A673 (cell line): Measurements from ENCODE around the gene GET4. TPM values are rescaled to one million over a fixed set of nuclear protein-coding genes. Genes with fewer than 3 reads are reported as not detected.
"Not testable (repeated sequence)": the region's sequence is repeated elsewhere in the genome, so short reads cannot be mapped to it uniquely, and the experiment has no call there.

ENCODE experiments used
- BruUV-seq: library from RNA; stranded (reverse); fragments of 400-500 nt; replicated peaks from 2 replicates; lab custom pipeline; 2021; lab: Mats Ljungman, UMichigan
- CTCF ChIA-PET: fragments of 300-600 bp; sonication (Branson Sonifier 250); formaldehyde crosslinking; loops from one replicate; lab custom pipeline; 2022; ENCODE audit warnings: antibody characterized with exemption; lab: Charles Lee
- POLR2A ChIA-PET: fragments of 300-600 bp; sonication (Branson Sonifier 250); formaldehyde crosslinking; loops from one replicate; lab custom pipeline; 2022; ENCODE audit warnings: antibody characterized with exemption; ENCODE audit not compliant: low non-redundant PET; lab: Charles Lee
- DNase-seq: peaks from one replicate; pipeline ENCODE4 v3.0.0-alpha.2; 2015; ENCODE audit warnings: low spot score
- H3K27ac ChIP-seq: fragments of 200-600 bp; sonication (generic); 2 replicates; pipeline ENCODE4 v1.5.1; 2016; ENCODE audit warnings: mixed run types, low read depth, mild to moderate bottlenecking, mixed read lengths, antibody characterized with exemption, low read length; ENCODE audit not compliant: poor library complexity, severe bottlenecking
- H3K27me3 ChIP-seq: fragments of 200-600 bp; sonication (generic); replicated peaks from 2 replicates; pipeline ENCODE4 v1.6.1; 2017; ENCODE audit warnings: mixed run types, low read depth, mild to moderate bottlenecking, mixed read lengths, antibody characterized with exemption, low read length; ENCODE audit not compliant: insufficient read depth, poor library complexity
- H3K36me3 ChIP-seq: fragments of 200-600 bp; sonication (generic); 2 replicates; pipeline ENCODE4 v1.6.1; 2016; ENCODE audit warnings: mixed run types, mild to moderate bottlenecking, mixed read lengths, antibody characterized with exemption, low read length; ENCODE audit not compliant: insufficient read depth, poor library complexity, severe bottlenecking
- H3K4me1 ChIP-seq: fragments of 200-600 bp; sonication (generic); 2 replicates; pipeline ENCODE4 v1.6.1; 2017; ENCODE audit warnings: mixed run types, mild to moderate bottlenecking, mixed read lengths, antibody characterized with exemption, low read length; ENCODE audit not compliant: insufficient read depth, poor library complexity, severe bottlenecking
- H3K4me3 ChIP-seq: fragments of 200-600 bp; sonication (generic); 2 replicates; pipeline ENCODE4 v1.5.1; 2016; ENCODE audit warnings: low read depth, mixed run types, mild to moderate bottlenecking, mixed read lengths, low read length; ENCODE audit not compliant: poor library complexity, severe bottlenecking
- H3K9me3 ChIP-seq: fragments of 200-600 bp; sonication (generic); 2 replicates; pipeline ENCODE4 v1.6.1; 2016; ENCODE audit warnings: mixed run types, low read depth, mild to moderate bottlenecking, mixed read lengths, antibody characterized with exemption, low read length; ENCODE audit not compliant: poor library complexity, severe bottlenecking
- CTCF ChIP-seq: fragments of 300-800, 200-600 bp; sonication (generic); conservative IDR thresholded peaks from 2 replicates; pipeline ENCODE4 v1.5.1; 2017; ENCODE audit warnings: low read depth, mild to moderate bottlenecking, antibody characterized with exemption, low read length, moderate library complexity, mixed read lengths
- EZH2 ChIP-seq: fragments of 200-600 bp; sonication (generic); IDR thresholded peaks from 2 replicates; pipeline ENCODE4 v1.6.1; 2017; ENCODE audit warnings: borderline replicate concordance, low read depth, mild to moderate bottlenecking, mixed read lengths, antibody characterized with exemption, low read length; ENCODE audit not compliant: poor library complexity, severe bottlenecking
- intact Hi-C: fragments of 100-400 bp; cut with micrococcal nuclease; formaldehyde crosslinking; loops from one replicate; pipeline ENCODE4 v1.10.0; 2022; ENCODE audit not compliant: unreplicated experiment
- total RNA-seq: library from RNA; stranded (reverse); gene quantifications from 2 replicates; pipeline ENCODE4 v1.2.3, GENCODE V29; 2021

GET4 gene
- total RNA-seq, 1 experiment from 2014 or later, result 49.7 TPM

GRCh38 chr7:907158-907980 is 31.0 kb downstream of the GET4 start:
- Histone ChIP-seq H3K27me3 (peaks cover 11% of the 10 kb centered on the region), H3K4me1 (peaks cover 17% of the 10 kb centered on the region), H3K36me3 (no peaks in the 10 kb centered on the region), H3K27ac (no peak overlapping the region), H3K9me3 (no peaks in the 10 kb centered on the region), H3K4me3 (no peak overlapping the region)
- no TSS peak for BruUV-seq
- intact Hi-C loops, result loop anchor here (5.0 kb wide), 1 partner anchor 275 kb away; no protein-coding TSS in a partner anchor
- POLR2A ChIA-PET, result no interaction called here
- no peak for DNase-seq
- TF ChIP-seq EZH2 (no peak), CTCF (no peak)
- CTCF ChIA-PET, result interaction anchor here (0.6 kb wide), 1 partner anchor 57 kb away, joined by 3 read pairs; no protein-coding TSS in a partner anchor

GRCh38 chr7:908159-908581 is 31.8 kb downstream of the GET4 start:
- Histone ChIP-seq H3K36me3 (no peaks in the 10 kb centered on the region), H3K27ac (no peak overlapping the region), H3K27me3 (peaks cover 11% of the 10 kb centered on the region), H3K9me3 (no peaks in the 10 kb centered on the region), H3K4me3 (no peak overlapping the region), H3K4me1 (peaks cover 17% of the 10 kb centered on the region)
- BruUV-seq, result no TSS peak
- POLR2A ChIA-PET, result no interaction called here
- intact Hi-C loops, result loop anchor here (5.0 kb wide), 1 partner anchor 274 kb away; no protein-coding TSS in a partner anchor
- no peak for DNase-seq
- CTCF ChIA-PET, result no interaction called here
- TF ChIP-seq CTCF (no peak), EZH2 (no peak)

GRCh38 chr7:908591-909357 is 32.4 kb downstream of the GET4 start:
- peaks cover 17% of the 10 kb centered on the region for H3K4me1 ChIP-seq
- CTCF ChIA-PET, BruUV-seq, POLR2A ChIA-PET, H3K27ac ChIP-seq, H3K9me3 ChIP-seq, H3K36me3 ChIP-seq: not testable (repeated sequence)
- peak; percentile 70 for TF ChIP-seq CTCF
- intact Hi-C loops, result loop anchor here (5.0 kb wide), 1 partner anchor 274 kb away; no protein-coding TSS in a partner anchor
- H3K27me3 ChIP-seq, result peaks cover 11% of the 10 kb centered on the region
- DNase-seq, result peak; percentile 64
- peak overlapping the region; percentile 38 for H3K4me3 ChIP-seq
